H1 (cell line): ENCODE results near the gene TP53BP1. TPM values are rescaled to one million over a fixed set of nuclear protein-coding genes. Genes with fewer than 3 reads are reported as not detected.

Experiments
- CTCF ChIA-PET: fragments of 300-600 bp; sonication (Branson Sonifier 250); formaldehyde crosslinking; loops from one replicate; lab custom pipeline; 2021; ENCODE audit not compliant: partially characterized antibody; lab: Charles Lee
- POLR2A ChIA-PET: fragments of 300-600 bp; sonication (Branson Sonifier 250); formaldehyde crosslinking; loops from one replicate; lab custom pipeline; 2021; ENCODE audit warnings: inconsistent platforms; ENCODE audit not compliant: partially characterized antibody; lab: Charles Lee
- DNase-seq, 2 experiments: peaks; one replicate each; pipeline versions ENCODE4 v3.0.0 to v3.0.0-alpha.2; 2010 to 2022; ENCODE audit warnings: low spot score in 2 of 2, low read depth in 1 of 2, mixed read lengths in 1 of 2
- FAIRE-seq: peaks from 2 replicates; lab custom pipeline; 2011; peaks lifted over from hg19 to GRCh38; lab: Jason Lieb, UNC
- H2AFZ ChIP-seq: 2 replicates; pipeline ENCODE4 v1.8.1; 2012; ENCODE audit warnings: low read length, inconsistent platforms
- H2AK5ac ChIP-seq: 2 replicates; pipeline ENCODE4 v1.6.1; 2013; ENCODE audit warnings: low read depth, low read length
- H2BK120ac ChIP-seq: replicated peaks from 2 replicates; pipeline ENCODE3; 2013; ENCODE audit warnings: low read depth, low read length, inconsistent platforms
- H2BK12ac ChIP-seq: 2 replicates; pipeline ENCODE4 v1.6.1; 2013; ENCODE audit warnings: low read depth, low read length
- H2BK15ac ChIP-seq: 2 replicates; pipeline ENCODE4 v1.6.1; 2013; ENCODE audit warnings: low read length
- H2BK20ac ChIP-seq: 2 replicates; pipeline ENCODE4 v1.6.1; 2013; ENCODE audit warnings: low read length
- H2BK5ac ChIP-seq: 2 replicates; pipeline ENCODE4 v1.6.1; 2013; ENCODE audit warnings: low read depth, low read length
- H3K14ac ChIP-seq: 2 replicates; pipeline ENCODE4 v1.6.1; 2013; ENCODE audit warnings: inconsistent platforms; ENCODE audit not compliant: insufficient read length
- H3K18ac ChIP-seq: 2 replicates; pipeline ENCODE4 v1.6.1; 2013; ENCODE audit warnings: low read length; ENCODE audit errors: extremely low read depth
- H3K23ac ChIP-seq: 2 replicates; pipeline ENCODE4 v1.6.1; 2013; ENCODE audit warnings: inconsistent platforms; ENCODE audit not compliant: insufficient read length
- H3K23me2 ChIP-seq: 2 replicates; pipeline ENCODE4 v1.6.1; 2013; ENCODE audit warnings: low read depth, low read length
- H3K27ac ChIP-seq: 2 replicates; pipeline ENCODE4 v1.6.1; 2011; ENCODE audit warnings: low read depth, low read length, inconsistent platforms
- H3K27me3 ChIP-seq, 4 experiments: replicated peaks in 1 of 4; 1 replicate in 1 of 4; 2 replicates in 3 of 4; pipeline versions ENCODE4 v1.6.1 to v1.8.1; 2011 to 2013; ENCODE audit warnings: low read length in 3 of 4, mild to moderate bottlenecking in 3 of 4, inconsistent platforms in 2 of 4, mixed read lengths in 2 of 4, moderate library complexity in 1 of 4; ENCODE audit not compliant: control insufficient read depth in 3 of 4, insufficient read depth in 3 of 4; ENCODE audit errors: extremely low read depth in 1 of 4
- H3K36me3 ChIP-seq, 4 experiments: 2 replicates each; pipeline versions ENCODE4 v1.6.1 to v1.8.1; 2011 to 2013; ENCODE audit warnings: mild to moderate bottlenecking in 4 of 4, low read length in 3 of 4, moderate library complexity in 2 of 4, control low read depth in 1 of 4, inconsistent platforms in 1 of 4; ENCODE audit not compliant: insufficient read depth in 4 of 4, control insufficient read depth in 2 of 4
- H3K4ac ChIP-seq: replicated peaks from 2 replicates; pipeline ENCODE3; 2013; ENCODE audit warnings: low read length, low read depth, mixed read lengths, inconsistent platforms; ENCODE audit not compliant: insufficient read length
- H3K4me1 ChIP-seq, 4 experiments: replicated peaks in 1 of 4; 1 replicate in 1 of 4; 2 replicates in 3 of 4; pipeline versions ENCODE4 v1.6.1 to v1.8.1; 2011 to 2013; ENCODE audit warnings: low read length in 3 of 4, inconsistent platforms in 2 of 4, mixed read lengths in 1 of 4; ENCODE audit not compliant: insufficient read depth in 4 of 4, control insufficient read depth in 3 of 4
- H3K4me2 ChIP-seq, 2 experiments: 2 replicates each; pipeline versions ENCODE4 v1.6.1 to v1.8.1; 2011 to 2013; ENCODE audit warnings: low read depth in 2 of 2, low read length in 2 of 2, control low read depth in 1 of 2, inconsistent platforms in 1 of 2, mild to moderate bottlenecking in 1 of 2; ENCODE audit not compliant: insufficient read depth in 1 of 2
- H3K4me3 ChIP-seq, 4 experiments: fragments of 200-600, 300-600 bp in 1 of 4; sonication (generic), shearing (Covaris generic), sonication (Bioruptor Twin) in 1 of 4; 2 replicates each; pipeline versions ENCODE4 v1.5.1 to v1.8.1; 2011 to 2016; ENCODE audit warnings: low read length in 4 of 4, low read depth in 3 of 4, control low read depth in 2 of 4, inconsistent platforms in 2 of 4, mild to moderate bottlenecking in 2 of 4, mixed read lengths in 1 of 4, moderate library complexity in 1 of 4; ENCODE audit not compliant: insufficient read depth in 2 of 4; ENCODE audit errors: extremely low read depth in 1 of 4
- H3K56ac ChIP-seq: replicated peaks from 2 replicates; pipeline ENCODE3; 2013; ENCODE audit warnings: low read depth, mild to moderate bottlenecking, mixed read lengths, low read length, inconsistent platforms; ENCODE audit not compliant: insufficient read length
- H3K79me1 ChIP-seq: 2 replicates; pipeline ENCODE4 v1.6.1; 2013; ENCODE audit warnings: low read depth, low read length, control low read depth
- H3K79me2 ChIP-seq, 2 experiments: 2 replicates each; pipeline versions ENCODE4 v1.6.1 to v1.8.1; 2012 to 2013; ENCODE audit warnings: low read length in 2 of 2, mild to moderate bottlenecking in 2 of 2, inconsistent platforms in 1 of 2; ENCODE audit not compliant: insufficient read depth in 2 of 2, control insufficient read depth in 1 of 2
- H3K9ac ChIP-seq, 4 experiments: replicated peaks in 1 of 4; 1 replicate in 1 of 4; 2 replicates in 3 of 4; pipeline versions ENCODE4 v1.6.1 to v1.8.1; 2011 to 2013; ENCODE audit warnings: low read depth in 3 of 4, low read length in 3 of 4, control low read depth in 2 of 4, mild to moderate bottlenecking in 2 of 4, moderate library complexity in 2 of 4, inconsistent platforms in 1 of 4; ENCODE audit errors: extremely low read depth in 1 of 4
- H3K9me3 ChIP-seq, 2 experiments: 2 replicates each; pipeline versions ENCODE4 v1.6.1 to v1.8.1; 2012 to 2013; ENCODE audit warnings: mild to moderate bottlenecking in 2 of 2, moderate library complexity in 2 of 2, control low read depth in 1 of 2, inconsistent platforms in 1 of 2, low read depth in 1 of 2, low read length in 1 of 2, mixed read lengths in 1 of 2; ENCODE audit not compliant: insufficient read depth in 2 of 2
- H4K20me1 ChIP-seq, 2 experiments: replicated peaks in 1 of 2; 2 replicates each; pipeline versions ENCODE3 to v1.8.1; 2011 to 2013; ENCODE audit warnings: inconsistent platforms in 2 of 2, low read length in 2 of 2, mild to moderate bottlenecking in 1 of 2; ENCODE audit not compliant: insufficient read depth in 2 of 2, control insufficient read depth in 1 of 2
- H4K5ac ChIP-seq: 2 replicates; pipeline ENCODE4 v1.6.1; 2013; ENCODE audit warnings: low read length, low read depth, mixed read lengths, inconsistent platforms; ENCODE audit not compliant: insufficient read length
- H4K8ac ChIP-seq: 2 replicates; pipeline ENCODE4 v1.8.0; 2013; ENCODE audit warnings: mild to moderate bottlenecking, moderate library complexity, low read length, inconsistent platforms; ENCODE audit not compliant: insufficient read depth; ENCODE audit errors: extremely low read depth
- H4K91ac ChIP-seq: replicated peaks from 2 replicates; pipeline ENCODE3; 2013; ENCODE audit warnings: low read length, mixed read lengths, inconsistent platforms; ENCODE audit not compliant: insufficient read length
- ASH2L ChIP-seq: fragments of 200-600, 300-600 bp; sonication (generic); IDR thresholded peaks from one replicate; pipeline ENCODE4 v1.7.1; 2017; ENCODE audit warnings: low read length
- BACH1 ChIP-seq: IDR thresholded peaks from 2 replicates; pipeline ENCODE4 v1.6.1; 2012; ENCODE audit warnings: low read length, improper control_type of control experiment
- CTBP2 ChIP-seq: IDR thresholded peaks from 2 replicates; pipeline ENCODE4 v1.7.0; 2011; ENCODE audit warnings: borderline replicate concordance, mild to moderate bottlenecking, moderate library complexity, mixed read lengths, low read length; ENCODE audit not compliant: insufficient read depth, insufficient read length
- KDM4A ChIP-seq: IDR thresholded peaks from one replicate; pipeline ENCODE4 v1.7.1; 2012; ENCODE audit warnings: low read depth, mild to moderate bottlenecking, moderate library complexity, low read length, inconsistent platforms; ENCODE audit not compliant: severe bottlenecking
- SIN3A ChIP-seq, 2 experiments: IDR thresholded peaks in 1 of 2; conservative IDR thresholded peaks in 1 of 2; 2 replicates each; pipeline ENCODE4 v1.6.1; 2011 to 2012; ENCODE audit warnings: low read length in 2 of 2, improper control_type of control experiment in 1 of 2, low read depth in 1 of 2, mild to moderate bottlenecking in 1 of 2
- SIRT6 ChIP-seq: IDR thresholded peaks from one replicate; pipeline ENCODE4 v1.7.1; 2012; ENCODE audit warnings: low read length, inconsistent platforms
- SRF ChIP-seq: IDR thresholded peaks from 2 replicates; pipeline ENCODE4 v1.6.1; 2011; ENCODE audit warnings: mild to moderate bottlenecking, low read depth, low read length, moderate library complexity
- TAF1 ChIP-seq: IDR thresholded peaks from 2 replicates; pipeline ENCODE4 v1.6.1; 2011; ENCODE audit warnings: mild to moderate bottlenecking, low read depth, low read length
- WGBS, 2 experiments: shearing (Covaris generic) in 1 of 2; methylation state at CpG; one replicate each; pipeline versions ENCODE4 v1.1.6 to v1.1.7; 2013 to 2015; ENCODE audit warnings: low lambda C conversion rate in 2 of 2, mixed read lengths in 2 of 2, inconsistent platforms in 1 of 2, low coverage in 1 of 2, missing lambda C conversion rate in 1 of 2; ENCODE audit not compliant: insufficient replicate concordance in 2 of 2, insufficient coverage in 1 of 2, insufficient read length in 1 of 2; ENCODE audit errors: extremely low coverage in 1 of 2, missing lambda C conversion rate in 1 of 2; 5-methylcytosine and 5-hydroxymethylcytosine counted together
- polyA plus RNA-seq, 7 experiments: library from polyadenylated mRNA; depleted of rRNA in 3 of 7; stranded (reverse) in 5 of 7; unstranded in 2 of 7; fragments of >200 nt in 5 of 7; fragments of 200-250 nt in 2 of 7; gene quantifications; 1 replicate in 5 of 7; 2 replicates in 1 of 7; 4 replicates in 1 of 7; pipeline versions ENCODE4 v1.2.1 to v1.2.3, GENCODE V29; 2011 to 2013; ENCODE audit warnings: missing spikeins in 2 of 7, mixed read lengths in 2 of 7
- total RNA-seq: library from RNA; stranded (reverse); fragmentation: NEBNext Ultra II Directional; extraction: Animal tissue kit (Norgen Biotek cat#: 25700); gene quantifications from 2 replicates; pipeline ENCODE4 v1.2.1, GENCODE V29; 2021

The TP53BP1 gene
- total and polyA plus RNA-seq, 2 of the 8 experiments (the other 6 are each of a cell fraction or from before 2014, with no cell fraction given), result 34.1 to 63.6 TPM

DNA sequence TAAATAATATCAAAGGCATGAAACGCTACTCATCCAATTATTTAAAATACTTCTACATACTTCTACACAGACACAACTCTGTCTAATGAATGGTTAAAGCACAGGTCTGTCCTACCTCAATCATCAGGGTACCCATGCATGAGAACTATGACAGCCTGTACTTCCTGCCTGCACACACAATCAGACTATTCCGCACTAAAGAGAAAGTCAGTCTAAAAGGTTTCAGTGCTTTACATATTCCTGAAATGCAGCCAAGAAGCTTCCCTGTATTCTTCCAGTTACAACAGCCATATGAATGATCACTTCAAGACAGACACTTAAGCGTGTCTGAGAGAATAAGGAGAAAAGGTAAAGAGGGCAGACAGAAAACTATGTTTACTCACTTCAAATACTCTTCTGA is 63.3 kb downstream of the TP53BP1 start:
- Histone ChIP-seq H4K5ac (no peak overlapping the region), H3K23me2 (no peaks in the 10 kb centered on the region), H2BK120ac (no peak overlapping the region), H2BK15ac (no peak overlapping the region), H2BK5ac (no peak overlapping the region), H4K8ac (no peak overlapping the region), H3K4me1 (no peaks in the 10 kb centered on the region), H3K36me3 (peaks cover 10 to 76% (median 50%) of the 10 kb centered on the region in 4 experiments), H2AK5ac (no peak overlapping the region), H3K79me2 (no peaks in the 10 kb centered on the region), H3K18ac (no peak overlapping the region), H2AFZ (no peak overlapping the region), H3K9ac (no peak overlapping the region), H3K4me3 (no peak overlapping the region), H3K23ac (no peak overlapping the region), H2BK12ac (no peak overlapping the region), H3K56ac (no peak overlapping the region), H3K9me3 (no peaks in the 10 kb centered on the region), H2BK20ac (no peak overlapping the region), H4K20me1 (peaks cover 3% of the 10 kb centered on the region in 2 experiments), H3K4me2 (no peak overlapping the region), H3K14ac (no peak overlapping the region), H3K79me1 (no peaks in the 10 kb centered on the region), H3K27me3 (no peaks in the 10 kb centered on the region), H3K4ac (no peak overlapping the region), H4K91ac (no peak overlapping the region), H3K27ac (no peak overlapping the region)
- POLR2A ChIA-PET, result no interaction called here
- DNase-seq (no peak), FAIRE-seq (no peak)
- 80% methylated on average over 3 of the region's 3 CpGs; no CpG with 5 or more reads in 1 of the 2 experiments for WGBS, 2 experiments
- TF ChIP-seq KDM4A (no peak), BACH1 (no peak), CTBP2 (no peak), SIN3A (conservative IDR thresholded peaks at IDR 0.05 in 1 of 2, IDR thresholded peaks at IDR 0.05 in 1 of 2; ENCODE audit: low read depth in 1 of 2, low read length in 2 of 2) (no peak), TAF1 (no peak), SRF (no peak), SIRT6 (no peak), ASH2L (no peak)
- CTCF ChIA-PET, result no interaction called here
